NCI-H524 treated with DMSO at 0.1 percent for 48 hours (cell line): ENCODE data around the gene LMNTD1.

ENCODE experiments used
- DNase-seq: peaks from one replicate; lab custom pipeline; 2025; lab: John Stamatoyannopoulos, UW

The LMNTD1 gene

GRCh38 chr12:25552681-25553080 lies 402 bp downstream of the LMNTD1 start:
- no peak for DNase-seq

- no peak for DNase-seq
These were observed 2.9 kb downstream of the LMNTD1 start for GRCh38 chr12:25550186-25550585.

DNA sequence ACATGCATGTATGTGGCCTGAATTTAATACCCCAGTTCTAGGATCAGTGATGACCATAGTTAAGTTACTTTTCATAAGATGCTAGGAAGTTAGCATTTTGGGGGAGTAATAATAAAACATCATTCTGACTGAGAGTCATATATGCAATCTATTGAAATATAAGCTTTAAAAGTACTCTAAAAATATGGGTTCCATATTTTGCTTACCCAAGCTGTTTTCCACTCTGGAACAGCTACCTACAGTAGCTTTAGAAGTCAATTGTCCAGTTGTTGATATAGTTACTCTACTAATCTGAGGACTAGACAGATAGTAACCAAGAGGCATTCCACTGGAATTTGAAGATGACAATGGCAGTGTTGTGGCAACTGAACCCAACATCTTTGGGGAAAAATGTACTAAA lies 4.0 kb downstream of the LMNTD1 start:
- no peak for DNase-seq

- DNase-seq: no peak
These were observed 6.8 kb downstream of the LMNTD1 start for GRCh38 chr12:25546318-25546717.

DNA sequence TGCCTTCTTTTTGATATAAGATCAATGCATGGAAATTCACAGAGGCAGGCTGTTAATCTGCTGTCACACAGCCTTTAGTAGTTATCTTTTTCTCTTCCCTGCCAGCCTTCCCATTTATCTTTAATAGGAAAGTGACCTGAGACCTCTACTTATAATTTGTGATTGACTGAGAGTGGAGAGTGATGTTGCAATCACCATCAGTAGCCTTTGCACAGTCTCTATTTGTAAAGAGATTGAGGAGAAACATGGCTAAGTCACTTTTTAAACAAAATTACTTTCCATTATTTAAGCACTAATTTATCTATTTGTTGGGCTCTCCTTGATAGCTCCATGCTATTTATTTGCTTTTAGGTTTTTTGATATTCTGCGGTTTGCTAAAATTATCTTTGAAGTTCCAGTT lies 19.9 kb downstream of the LMNTD1 start:
- DNase-seq: no peak

DNA sequence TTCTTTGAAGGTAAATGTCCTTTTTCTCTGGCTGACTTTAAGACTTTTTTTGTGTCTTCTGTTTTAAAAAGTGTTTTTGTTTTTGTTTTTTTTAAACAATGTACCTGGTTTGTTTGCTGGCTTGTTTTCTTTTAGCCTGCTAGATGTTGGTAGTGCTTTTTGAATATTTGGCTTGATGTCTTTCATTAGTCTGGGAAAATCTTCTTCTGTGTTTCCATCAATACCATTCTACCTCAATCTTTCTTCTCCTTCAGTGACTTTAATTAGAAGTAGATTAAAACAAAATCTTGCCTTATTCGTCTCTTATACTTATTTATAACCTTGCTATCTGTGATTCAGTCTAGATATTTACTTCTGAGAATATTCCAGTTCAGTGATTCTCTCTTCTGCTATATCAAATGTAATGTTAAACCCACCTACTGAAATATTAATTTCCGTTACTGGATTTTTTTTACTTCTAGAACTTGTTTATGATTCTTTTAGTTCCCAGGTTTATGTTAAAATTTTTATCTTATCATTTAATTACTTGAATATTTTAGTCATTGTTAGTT lies 21.5 kb downstream of the LMNTD1 start:
- no peak for DNase-seq

DNA sequence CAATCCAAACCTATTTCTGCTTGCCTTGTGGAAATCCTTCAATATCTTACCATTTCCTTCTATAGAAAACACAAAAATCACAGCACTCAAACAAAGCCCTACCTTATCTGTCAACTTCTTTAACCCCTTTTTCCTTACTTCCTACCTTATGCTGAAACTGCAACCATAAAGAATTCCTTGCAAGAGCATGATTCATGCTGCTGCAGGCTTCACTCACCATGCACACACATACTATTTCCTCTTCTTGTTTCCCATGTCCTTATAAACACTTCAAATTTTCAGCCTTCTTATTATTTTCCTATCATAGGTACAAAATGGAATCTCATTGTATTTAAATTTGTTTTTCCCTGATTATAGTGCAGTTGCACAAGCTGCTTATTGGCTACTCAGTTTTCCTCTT lies 23.3 kb downstream of the LMNTD1 start:
- DNase-seq: no peak

- no peak for DNase-seq
These were observed 26.3 kb downstream of the LMNTD1 start for GRCh38 chr12:25526778-25527177.

GRCh38 chr12:25524366-25524765 lies 28.7 kb downstream of the LMNTD1 start:
- DNase-seq: no peak

- no peak for DNase-seq
These were observed 31.3 kb downstream of the LMNTD1 start for GRCh38 chr12:25521625-25522256.

DNA sequence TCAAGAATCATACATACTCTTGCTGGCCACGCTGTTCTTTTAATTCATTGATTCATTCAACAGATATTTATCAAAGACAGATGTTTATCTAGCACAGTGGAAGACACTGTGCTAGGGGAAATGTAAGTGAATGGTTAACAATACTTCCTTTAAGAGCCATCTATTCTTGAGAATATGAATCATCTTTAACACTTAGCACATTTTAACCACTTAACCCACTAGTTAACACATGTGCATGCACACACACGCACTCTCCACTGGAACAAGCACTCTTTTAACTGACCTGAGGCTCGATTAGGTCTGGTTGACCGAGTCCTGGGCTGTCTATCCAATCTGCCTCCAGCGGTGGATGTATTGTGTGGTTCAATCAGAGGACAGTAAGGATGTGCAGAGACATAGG lies 34.6 kb downstream of the LMNTD1 start:
- no peak for DNase-seq

GRCh38 chr12:25504744-25505143 lies 48.3 kb downstream of the LMNTD1 start:
- no peak for DNase-seq

DNA sequence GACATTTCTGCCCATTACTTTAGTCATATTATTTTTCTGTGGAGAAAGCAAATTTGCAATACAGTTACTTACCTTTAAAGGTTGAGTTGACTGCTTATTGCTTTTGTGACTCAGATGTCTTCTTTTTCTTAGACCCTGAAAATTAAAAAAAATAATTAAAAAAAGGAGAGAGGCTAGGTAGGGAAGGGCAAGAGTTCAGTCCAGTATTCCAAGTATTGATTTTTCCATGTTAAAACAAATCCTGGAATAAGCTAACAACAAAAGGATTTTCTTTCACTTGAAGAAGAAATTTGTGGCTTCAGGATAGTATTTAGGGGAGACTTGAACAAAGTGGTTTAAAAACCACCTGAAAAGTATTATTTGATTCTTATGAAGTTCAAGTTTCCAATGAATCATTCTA lies 49.4 kb downstream of the LMNTD1 start:
- DNase-seq: no peak

- no peak for DNase-seq
These were observed 50.5 kb downstream of the LMNTD1 start for GRCh38 chr12:25502596-25502995.

- no peak for DNase-seq
These were observed 51.0 kb downstream of the LMNTD1 start for GRCh38 chr12:25502118-25502517.

- no peak for DNase-seq
These were observed 51.5 kb downstream of the LMNTD1 start for GRCh38 chr12:25501549-25501948.

- DNase-seq: no peak
These were observed 52.4 kb downstream of the LMNTD1 start for GRCh38 chr12:25500651-25501050.

- DNase-seq: no peak
These were observed 56.1 kb downstream of the LMNTD1 start for GRCh38 chr12:25497021-25497420.

DNA sequence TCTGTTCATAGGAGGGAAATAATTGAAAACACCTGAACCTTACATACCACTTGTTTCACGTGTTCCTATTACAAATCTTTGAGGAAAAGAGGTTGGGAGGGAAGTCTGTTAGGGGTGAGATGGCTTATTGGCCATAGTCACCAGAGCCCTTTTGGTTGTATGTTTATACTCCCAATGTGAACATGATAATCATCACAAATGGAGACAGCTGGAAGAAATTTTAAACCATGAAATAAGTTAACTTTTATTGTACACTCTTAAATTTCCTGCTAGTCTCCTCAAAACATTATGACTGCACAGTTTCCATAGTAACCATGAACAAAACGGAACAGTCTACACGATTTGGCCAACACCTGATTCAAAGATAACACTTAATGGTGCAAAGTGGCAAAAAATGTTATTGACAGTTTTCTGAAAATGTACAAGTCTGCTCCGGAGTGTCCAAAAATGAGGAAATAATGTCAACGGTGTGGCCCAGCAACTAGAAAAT lies 56.9 kb downstream of the LMNTD1 start:
- DNase-seq: no peak

DNA sequence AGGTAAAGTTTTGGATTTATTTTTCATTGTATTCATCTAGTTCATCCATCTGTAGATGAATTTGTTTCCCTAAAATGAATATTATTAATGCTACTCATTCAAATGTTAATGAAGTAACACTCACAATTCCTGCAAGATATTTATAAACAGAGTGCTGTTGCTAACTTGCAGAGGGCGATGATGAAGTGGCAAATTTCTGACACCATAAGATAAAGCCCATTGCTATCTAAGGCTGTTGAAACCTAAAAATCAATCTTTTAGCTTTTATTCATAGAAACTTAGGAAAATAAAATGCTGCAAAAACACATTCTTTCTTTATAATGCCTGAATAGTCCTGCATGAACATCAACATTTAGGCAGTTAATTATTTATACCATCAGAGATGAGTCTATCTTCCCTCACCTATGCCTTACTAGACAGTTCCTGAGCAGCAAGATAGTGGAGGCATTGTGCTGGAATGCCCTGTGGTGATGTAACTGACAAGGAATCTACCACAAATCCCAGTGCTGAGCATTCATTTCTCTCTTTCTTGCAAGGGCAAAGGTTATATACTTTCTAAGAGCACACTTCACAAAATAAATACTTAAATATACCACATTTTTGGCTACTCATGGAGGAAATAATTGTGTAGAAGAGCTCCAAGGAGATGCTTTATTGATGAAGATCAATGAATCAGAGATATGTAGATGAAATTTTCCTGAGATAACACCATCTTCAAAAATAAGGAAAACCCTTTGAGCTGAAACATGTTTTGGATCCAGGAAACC lies 57.6 kb downstream of the LMNTD1 start:
- DNase-seq: no peak

DNA sequence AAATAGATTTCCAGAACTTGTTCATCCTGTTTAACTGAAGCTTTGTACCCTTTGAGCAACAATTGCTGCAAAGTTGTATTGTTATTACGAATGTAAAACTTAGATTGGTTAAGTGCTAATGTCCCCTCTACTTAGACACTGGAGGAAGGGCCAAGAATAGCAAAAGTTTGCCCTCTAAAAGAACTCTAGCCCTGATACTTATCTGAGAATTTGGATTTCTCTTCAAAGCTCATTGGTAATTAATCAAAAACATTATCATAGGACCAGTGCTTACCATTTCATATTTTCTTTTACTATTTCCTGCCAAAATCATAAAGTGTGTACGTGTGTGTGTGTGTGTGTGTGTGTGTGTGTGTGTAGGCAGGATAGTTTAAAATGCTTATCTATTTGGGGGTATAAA lies 58.2 kb downstream of the LMNTD1 start:
- DNase-seq: no peak

GRCh38 chr12:25493682-25494081 lies 59.4 kb downstream of the LMNTD1 start:
- DNase-seq: no peak
